H4 (cell line): Measurements from ENCODE around the gene SETDB1. TPM values are rescaled to one million over a fixed set of nuclear protein-coding genes. Genes with fewer than 3 reads are reported as not detected.

Experiments used
- DNase-seq: peaks from one replicate; pipeline ENCODE4 v3.0.0-alpha.2; 2015; ENCODE audit warnings: low spot score
- total RNA-seq: library from RNA; depleted of rRNA; stranded (reverse); fragments of >200 nt; shearing (Covaris generic); gene quantifications from 2 replicates; pipeline ENCODE4 v1.2.3, GENCODE V29; 2014; rRNA removed

SETDB1 gene
- total RNA-seq, 1 experiment from 2014 or later, result 26.2 TPM

- no peak for DNase-seq
Observed at GRCh38 chr1:151002051-151002450, 75.9 kb downstream of the SETDB1 start.

DNA sequence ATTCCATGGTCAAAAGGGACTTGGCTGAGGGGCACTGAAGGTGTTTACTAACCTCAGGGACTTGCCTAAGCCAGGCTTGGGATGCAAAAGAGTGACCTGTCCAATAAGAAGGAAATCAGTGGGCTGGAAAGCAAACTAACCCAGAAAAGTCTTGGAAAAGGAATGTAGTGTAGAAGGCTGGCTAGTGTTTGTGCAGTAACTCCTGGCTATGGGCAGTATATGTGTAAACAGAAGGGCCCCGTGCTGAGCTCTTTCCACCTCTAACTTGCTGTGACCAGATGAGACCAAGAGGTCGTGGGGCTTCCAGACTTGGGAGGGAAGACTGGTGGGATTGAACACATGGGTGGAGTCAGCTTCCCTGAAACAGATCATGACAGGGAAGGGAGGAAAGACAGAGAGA lies 76.4 kb downstream of the SETDB1 start:
- DNase-seq, result no peak

DNA sequence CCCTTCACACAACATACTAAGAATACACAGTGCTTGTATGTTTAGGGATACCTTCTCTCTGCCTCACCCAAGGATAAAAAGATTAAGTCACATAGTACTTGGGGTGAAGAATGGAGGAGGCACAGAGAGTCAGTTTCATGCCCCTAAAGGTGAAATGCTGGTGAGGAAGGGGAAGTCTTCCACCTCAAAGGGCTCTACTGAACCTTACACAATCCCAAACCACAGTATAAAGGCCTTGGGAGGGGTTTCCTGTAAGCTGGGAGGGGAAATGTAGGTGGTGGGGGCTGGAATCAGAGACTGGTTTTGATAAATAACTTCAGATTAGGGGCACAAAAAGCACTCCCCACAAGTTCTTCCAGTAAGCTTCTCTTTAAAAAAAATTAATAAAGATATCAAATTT lies 77.0 kb downstream of the SETDB1 start:
- DNase-seq, result no peak

DNA sequence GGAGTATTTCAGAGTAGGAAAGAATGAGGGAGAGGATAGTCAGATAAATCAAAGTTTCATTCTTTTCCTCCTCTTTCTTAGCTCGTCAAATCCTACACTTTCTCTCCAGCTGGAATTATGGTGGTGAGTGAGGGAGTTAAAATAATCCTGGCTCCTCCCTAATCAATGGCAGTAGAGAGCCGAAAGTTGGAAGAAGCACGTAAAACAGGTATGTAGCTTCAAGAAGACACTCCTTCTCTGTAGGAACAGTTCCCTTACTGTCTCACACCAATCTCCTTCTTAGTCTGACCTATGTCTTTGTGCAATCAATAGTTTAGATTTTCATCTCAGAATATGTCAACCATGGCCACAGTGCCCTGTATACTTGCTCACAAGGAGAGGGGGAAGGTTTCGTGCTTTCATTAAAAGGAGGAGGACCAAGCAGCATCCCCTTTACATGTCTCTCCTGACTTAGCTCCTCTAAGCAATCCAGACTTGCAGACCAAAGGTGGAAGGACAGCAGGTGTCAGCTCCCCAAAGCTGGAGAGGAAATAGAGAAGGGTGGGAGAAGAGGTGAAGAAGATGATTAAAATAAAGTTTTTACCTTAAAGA lies 79.7 kb downstream of the SETDB1 start:
- DNase-seq, result no peak

GRCh38 chr1:151006327-151007052 lies 80.3 kb downstream of the SETDB1 start, which contains the start of gene MINDY1:
TSS of gene MINDY1 (minus strand) at chr1:151006902. CDS start at chr1:151002617, 4,285 bp downstream.
- DNase-seq, result peak; percentile 84

DNA sequence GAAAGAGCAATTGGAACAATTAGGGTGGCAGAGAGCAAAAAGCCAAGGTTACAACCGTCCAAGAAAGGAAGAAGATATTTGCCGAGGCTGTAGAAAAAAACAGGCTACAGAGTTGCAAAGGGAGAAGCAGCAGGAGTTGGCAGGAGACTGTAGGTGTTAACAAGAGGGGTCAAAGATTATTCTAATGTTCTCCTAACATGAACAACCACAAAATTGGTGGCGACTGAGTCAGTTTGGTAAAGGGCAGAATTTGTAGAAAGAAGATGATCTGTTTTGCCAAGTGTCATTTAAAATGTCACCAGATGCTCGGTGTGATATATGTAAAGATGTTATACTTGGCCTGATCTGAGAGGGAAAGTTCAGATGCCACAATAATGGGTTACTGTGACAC lies 81.7 kb downstream of the SETDB1 start:
- no peak for DNase-seq

DNA sequence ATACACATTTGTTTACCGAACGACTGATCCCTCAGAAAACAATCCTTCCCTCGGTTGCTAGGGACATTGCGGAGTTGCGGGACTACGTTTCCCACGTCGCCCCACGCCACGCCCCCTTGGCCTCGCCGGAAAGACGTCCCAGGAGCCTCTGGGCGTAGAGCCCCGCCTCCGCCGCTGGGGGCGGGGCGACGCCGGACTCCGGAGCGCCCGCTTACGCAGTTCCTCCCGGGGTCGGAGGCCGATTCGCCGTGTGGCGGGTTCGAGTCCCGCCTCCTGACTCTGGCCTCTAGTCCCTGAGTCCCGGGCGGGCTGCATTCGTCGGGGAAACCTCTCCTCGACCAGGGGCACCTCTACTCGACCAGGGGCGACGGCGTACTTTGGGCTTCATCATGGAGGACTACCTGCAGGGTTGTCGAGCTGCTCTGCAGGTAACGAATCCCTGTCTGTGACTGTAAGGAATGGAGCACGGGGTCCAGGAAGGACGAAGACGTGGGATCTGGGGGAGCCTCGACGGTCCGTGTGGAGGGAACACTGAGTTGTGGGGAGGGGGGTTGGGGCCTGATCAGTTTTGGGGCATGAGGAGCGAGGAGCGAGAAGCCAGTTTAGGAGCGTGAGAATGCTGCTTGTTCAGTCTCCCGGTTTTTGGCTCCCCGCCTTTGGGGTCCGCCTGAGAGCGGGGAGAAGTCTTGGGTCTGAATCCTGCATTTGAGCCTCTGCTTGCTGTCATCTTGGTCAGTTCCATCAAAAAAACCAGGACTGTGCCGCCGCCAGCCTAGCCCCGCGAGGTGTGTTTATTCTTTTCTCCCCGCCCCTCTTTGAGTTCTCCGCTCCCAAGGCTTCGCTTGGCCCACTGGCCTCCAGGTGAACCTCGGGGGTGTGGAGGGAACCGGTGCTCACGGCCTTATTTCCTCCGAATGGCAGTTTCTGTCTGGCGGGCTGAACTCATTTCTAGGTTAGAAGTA lies 82.4 kb downstream of the SETDB1 start, which contains the start of gene PRUNE1:
TSS of gene PRUNE1 (plus strand) at position 206 of the 962 bp plus-strand sequence. CDS start at position 390, 184 bp downstream.
- peak; percentile 92 for DNase-seq

DNA sequence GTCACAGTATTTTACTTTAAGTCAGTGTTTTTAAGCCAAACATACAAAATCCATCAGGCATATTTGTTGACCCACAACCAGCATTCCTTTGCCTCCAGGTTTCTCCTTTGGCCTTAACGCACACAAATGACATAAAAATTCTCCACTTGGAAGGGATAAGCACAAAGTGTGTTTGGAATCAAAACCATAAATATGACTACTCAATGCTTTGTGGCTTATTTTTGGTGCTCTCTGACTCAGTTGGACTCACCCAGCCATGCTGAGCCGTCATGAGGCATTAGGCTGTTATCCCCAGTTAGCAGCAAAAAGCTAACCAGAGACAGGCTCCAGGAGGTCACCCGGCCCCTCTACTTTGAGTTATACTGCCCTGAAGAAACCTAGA lies 83.0 kb downstream of the SETDB1 start:
- DNase-seq, result no peak

- no peak for DNase-seq
Observed at GRCh38 chr1:151009674-151010345, 83.6 kb downstream of the SETDB1 start.

GRCh38 chr1:151010346-151010726 lies 84.2 kb downstream of the SETDB1 start:
- DNase-seq, result no peak

GRCh38 chr1:151011154-151011850 lies 85.1 kb downstream of the SETDB1 start:
- no peak for DNase-seq

DNA sequence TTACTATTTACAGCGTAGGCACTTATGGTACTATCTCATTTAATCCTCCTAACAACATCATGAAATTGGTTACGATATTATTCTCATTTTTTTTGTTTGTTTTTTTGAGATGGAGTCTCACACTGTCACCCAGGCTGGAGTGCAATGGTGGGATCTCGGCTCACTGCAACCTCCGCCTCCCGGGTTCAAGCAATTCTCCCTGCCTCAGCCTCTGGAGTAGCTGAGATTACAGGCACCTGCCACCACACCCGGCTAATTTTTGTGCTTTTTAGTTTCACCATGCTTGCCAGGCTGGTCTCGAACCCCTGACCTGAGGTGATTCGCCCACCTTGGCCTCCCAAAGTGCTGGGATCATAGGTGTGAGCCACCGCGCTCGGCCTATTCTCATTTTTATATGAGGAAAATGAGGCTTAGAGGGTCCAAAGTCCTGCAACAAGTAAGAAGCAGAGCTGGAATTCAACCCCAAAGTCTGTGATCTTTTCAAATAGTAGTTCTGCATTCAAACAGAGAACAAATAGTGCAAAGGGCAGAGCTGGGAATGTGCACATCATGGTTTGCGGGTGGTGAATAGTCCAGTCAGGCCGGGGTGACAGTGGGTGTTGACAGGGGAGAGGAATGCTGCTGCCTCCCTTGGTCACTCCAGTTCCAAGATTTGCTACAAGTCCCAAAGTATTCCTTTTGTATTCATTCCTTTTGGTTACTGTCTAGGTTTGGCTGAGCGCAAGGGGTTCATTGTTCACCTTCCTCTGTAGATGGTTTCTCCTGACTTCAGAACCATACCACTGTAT lies 86.7 kb downstream of the SETDB1 start:
- no peak for DNase-seq

GRCh38 chr1:151013518-151013917 lies 87.4 kb downstream of the SETDB1 start:
- no peak for DNase-seq

Other genes with a start within 250 kb of the SETDB1 start
- gene GOLPH3L, start 229.2 kb upstream of the SETDB1 start, total RNA-seq, result 8.4 and 10.1 TPM in 2 replicates
- gene HORMAD1, start 205.5 kb upstream of the SETDB1 start, total RNA-seq, result not detected in 2 replicates
- gene CTSS, start 160.6 kb upstream of the SETDB1 start, total RNA-seq, result 0.39 and 1.5 TPM in 2 replicates
- gene CTSK, start 118.1 kb upstream of the SETDB1 start, total RNA-seq, result 0.10 TPM in 1 of 2 replicates, not detected in the other
- 13.0 and 13.7 TPM in 2 replicates for gene ARNT, start 49.8 kb upstream of the SETDB1 start, total RNA-seq
- gene CTXND2, start 39.2 kb upstream of the SETDB1 start, total RNA-seq, result not detected in 2 replicates
- gene CERS2, start 48.5 kb downstream of the SETDB1 start, total RNA-seq, result 97.8 and 110 TPM in 2 replicates
- 0.04 and 0.23 TPM in 2 replicates for gene ANXA9, start 55.9 kb downstream of the SETDB1 start, total RNA-seq
- gene MINDY1, start 80.5 kb downstream of the SETDB1 start, total RNA-seq, result 9.3 and 12.2 TPM in 2 replicates
- 10.6 and 19.7 TPM in 2 replicates for gene PRUNE1, start 82.1 kb downstream of the SETDB1 start, total RNA-seq
- gene BNIPL, start 110.2 kb downstream of the SETDB1 start, total RNA-seq, result 0.10 TPM in 1 of 2 replicates, not detected in the other
- 0.86 and 2.7 TPM in 2 replicates for gene C1orf56, start 121.4 kb downstream of the SETDB1 start, total RNA-seq
- gene CDC42SE1, start 133.3 kb downstream of the SETDB1 start, total RNA-seq, result 46.8 and 49.5 TPM in 2 replicates
- gene MLLT11, start 134.0 kb downstream of the SETDB1 start, total RNA-seq, result 49.2 and 65.3 TPM in 2 replicates
- 2.6 and 8.3 TPM in 2 replicates for gene GABPB2, start 144.4 kb downstream of the SETDB1 start, total RNA-seq
- 1.1 and 2.7 TPM in 2 replicates for gene SEMA6C, start 220.3 kb downstream of the SETDB1 start, total RNA-seq
- gene TNFAIP8L2, start 230.3 kb downstream of the SETDB1 start, total RNA-seq, result not detected in 2 replicates
- gene LYSMD1, start 239.5 kb downstream of the SETDB1 start, total RNA-seq, result 5.4 and 7.2 TPM in 2 replicates
- 31.5 and 39.7 TPM in 2 replicates for gene SCNM1, start 239.8 kb downstream of the SETDB1 start, total RNA-seq
- gene TMOD4, start 249.6 kb downstream of the SETDB1 start, total RNA-seq, result 0.35 TPM in 1 of 2 replicates, not detected in the other